IPS-11a (cell line): ENCODE results near the gene F3.

Experiments
- H3K4me3 ChIP-seq: one replicate; pipeline ENCODE4 v1.5.1; 2013; ENCODE audit warnings: low read depth, low read length, control low read depth

F3 gene

GRCh38 chr1:94553323-94553730 lies 11.8 kb upstream of the F3 start:
- H3K4me3 ChIP-seq, result no peak overlapping the region

GRCh38 chr1:94552071-94552586 lies 10.6 kb upstream of the F3 start:
- no peak overlapping the region for H3K4me3 ChIP-seq

GRCh38 chr1:94551449-94551848 lies 9.9 kb upstream of the F3 start:
- no peak overlapping the region for H3K4me3 ChIP-seq

- no peak overlapping the region for H3K4me3 ChIP-seq
Measured at GRCh38 chr1:94550800-94551241, 9.3 kb upstream of the F3 start.

DNA sequence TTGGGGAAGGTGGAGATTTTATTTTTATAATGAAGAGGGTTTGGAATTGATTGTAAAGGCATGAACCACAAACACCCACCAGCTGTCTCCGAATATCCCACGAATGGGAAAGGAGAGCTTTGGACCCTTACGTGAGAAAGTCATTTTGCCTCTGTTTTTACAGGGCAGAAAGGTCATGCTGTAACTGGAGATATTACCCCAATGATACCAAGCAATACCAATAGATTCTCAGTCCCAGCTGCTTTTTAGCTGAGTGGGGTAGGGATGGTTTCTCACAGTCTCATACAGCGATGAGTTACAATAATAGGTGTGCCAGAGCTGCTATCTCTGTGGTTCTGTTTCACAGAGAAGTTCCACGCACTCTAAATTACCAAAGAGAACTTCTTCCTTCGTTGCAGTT lies 8.8 kb upstream of the F3 start:
- H3K4me3 ChIP-seq, result no peak overlapping the region

GRCh38 chr1:94549706-94550105 lies 8.1 kb upstream of the F3 start:
- no peak overlapping the region for H3K4me3 ChIP-seq

DNA sequence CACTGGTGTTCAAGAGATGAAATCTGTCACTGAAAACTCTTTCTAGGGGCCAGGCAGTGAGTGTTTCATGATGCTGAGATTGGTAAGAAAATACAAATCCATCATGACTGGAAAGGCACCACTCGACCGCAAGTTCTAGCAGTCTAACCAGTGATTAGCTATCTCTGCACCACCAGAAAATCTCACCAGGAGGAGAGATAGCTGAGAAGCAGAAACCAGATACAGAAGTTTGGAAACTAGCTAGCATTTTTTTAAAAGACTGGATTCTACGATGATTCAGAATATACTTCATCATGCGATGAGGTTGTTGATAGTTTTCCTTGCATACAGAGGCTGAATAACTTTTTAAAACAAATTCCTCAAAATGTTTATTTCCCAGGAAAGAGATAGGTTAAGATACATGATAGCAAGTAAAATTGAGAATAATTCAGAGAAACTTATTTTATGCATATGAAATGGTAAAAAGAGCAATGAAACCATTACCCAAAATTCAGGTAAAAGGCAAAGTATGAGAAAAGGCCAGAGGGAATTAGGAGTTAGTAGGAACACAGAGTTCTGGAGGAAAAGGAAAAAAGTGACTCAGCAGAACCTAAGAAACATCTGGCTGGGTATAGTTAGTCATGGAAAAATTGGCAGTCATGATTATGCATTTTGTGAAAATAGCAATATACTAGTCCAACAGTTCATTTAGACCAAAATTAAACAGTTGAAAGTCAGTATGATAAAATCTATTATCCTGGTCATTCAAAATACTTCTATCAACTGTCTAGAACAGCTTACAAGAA lies 3.3 kb upstream of the F3 start:
- H3K4me3 ChIP-seq, result no peak overlapping the region

GRCh38 chr1:94543893-94544635 lies 2.5 kb upstream of the F3 start:
- no peak overlapping the region for H3K4me3 ChIP-seq

DNA sequence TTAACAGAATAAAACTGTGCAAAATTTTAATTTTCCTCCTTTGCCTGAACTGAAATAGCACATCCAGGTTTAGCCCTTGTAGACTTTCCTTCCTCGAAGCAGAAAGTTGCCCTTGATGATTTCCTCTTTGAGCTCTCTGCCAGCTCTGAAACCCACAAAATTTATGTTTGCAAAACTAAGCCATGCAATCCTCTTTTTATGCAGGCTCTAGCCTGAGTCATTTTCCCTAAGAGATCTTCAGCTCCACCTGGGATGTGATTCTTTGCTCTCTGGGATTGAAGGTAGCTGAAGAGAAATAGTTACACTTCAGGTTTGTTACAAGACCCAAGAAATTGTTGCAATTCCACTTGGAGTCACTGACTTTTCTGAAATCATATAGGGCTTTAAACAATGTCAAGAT lies 1.4 kb upstream of the F3 start:
- no peak overlapping the region for H3K4me3 ChIP-seq

- H3K4me3 ChIP-seq, result peak overlapping the region; percentile 80
Measured at GRCh38 chr1:94542088-94542870, 720 bp upstream of the F3 start.

GRCh38 chr1:94540440-94541245 lies 916 bp downstream of the F3 start:
- peak overlapping the region; percentile 80 for H3K4me3 ChIP-seq

DNA sequence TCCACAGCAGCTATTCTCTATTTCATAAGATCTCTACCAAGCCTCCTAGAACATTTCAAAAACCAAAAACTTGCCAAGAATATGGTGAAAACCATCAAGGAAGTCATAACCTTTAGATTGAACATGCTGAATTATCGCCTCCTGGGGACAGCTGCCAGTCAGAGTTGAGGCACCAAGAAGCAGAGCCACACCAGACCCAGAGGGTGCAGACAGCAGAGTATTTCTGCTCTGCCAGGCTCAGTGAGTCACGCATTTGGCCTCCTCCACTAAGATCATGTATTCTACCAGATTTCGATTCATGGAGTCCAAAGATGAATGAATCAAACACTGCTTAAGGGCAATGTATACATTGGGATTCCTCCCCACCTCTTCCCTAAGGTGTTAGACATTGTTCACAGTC lies 2.1 kb downstream of the F3 start:
- H3K4me3 ChIP-seq, result no peak overlapping the region

- H3K4me3 ChIP-seq, result no peak overlapping the region
Measured at GRCh38 chr1:94538243-94538827, 3.2 kb downstream of the F3 start.

GRCh38 chr1:94537254-94537653 lies 4.3 kb downstream of the F3 start:
- H3K4me3 ChIP-seq, result no peak overlapping the region

GRCh38 chr1:94535879-94536278 lies 5.7 kb downstream of the F3 start:
- no peak overlapping the region for H3K4me3 ChIP-seq

GRCh38 chr1:94535095-94535494 lies 6.5 kb downstream of the F3 start:
- H3K4me3 ChIP-seq, result no peak overlapping the region

DNA sequence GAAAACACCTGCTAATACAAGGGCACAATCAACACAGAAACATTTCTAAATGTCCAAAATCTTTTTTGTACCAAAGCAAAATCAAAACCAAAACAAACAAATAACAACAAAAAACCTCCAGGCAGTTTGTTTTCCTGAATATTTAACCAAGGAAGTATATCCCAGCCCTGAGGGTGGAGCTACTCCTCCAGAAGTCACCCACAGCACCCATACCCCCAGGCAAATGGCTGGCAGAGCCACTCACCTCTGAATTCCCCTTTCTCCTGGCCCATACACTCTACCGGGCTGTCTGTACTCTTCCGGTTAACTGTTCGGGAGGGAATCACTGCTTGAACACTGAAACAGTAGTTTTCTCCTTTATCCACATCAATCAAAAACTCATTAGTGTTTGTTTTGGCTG lies 9.5 kb downstream of the F3 start:
- no peak overlapping the region for H3K4me3 ChIP-seq

GRCh38 chr1:94531664-94532063 lies 9.9 kb downstream of the F3 start:
- no peak overlapping the region for H3K4me3 ChIP-seq

DNA sequence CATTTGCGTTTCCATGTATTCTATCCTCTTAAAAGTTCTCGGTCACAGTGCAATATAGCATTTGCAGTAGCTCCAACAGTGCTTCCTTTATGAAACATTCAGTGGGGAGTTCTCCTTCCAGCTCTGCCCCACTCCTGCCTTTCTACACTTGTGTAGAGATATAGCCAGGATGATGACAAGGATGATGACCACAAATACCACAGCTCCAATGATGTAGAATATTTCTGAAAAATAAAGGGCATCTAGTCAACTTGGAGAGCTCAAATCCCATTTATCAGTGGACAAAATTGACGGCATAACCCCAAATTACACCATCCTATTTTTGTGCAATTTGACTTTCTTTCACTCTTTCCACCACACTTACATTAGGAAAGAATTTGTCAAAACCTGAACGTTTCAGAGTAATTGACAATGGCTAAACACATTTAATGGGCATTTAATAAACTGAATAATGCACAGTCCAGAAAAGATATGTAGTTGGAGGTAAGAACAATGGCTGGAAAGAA lies 11.1 kb downstream of the F3 start:
- H3K4me3 ChIP-seq, result no peak overlapping the region

DNA sequence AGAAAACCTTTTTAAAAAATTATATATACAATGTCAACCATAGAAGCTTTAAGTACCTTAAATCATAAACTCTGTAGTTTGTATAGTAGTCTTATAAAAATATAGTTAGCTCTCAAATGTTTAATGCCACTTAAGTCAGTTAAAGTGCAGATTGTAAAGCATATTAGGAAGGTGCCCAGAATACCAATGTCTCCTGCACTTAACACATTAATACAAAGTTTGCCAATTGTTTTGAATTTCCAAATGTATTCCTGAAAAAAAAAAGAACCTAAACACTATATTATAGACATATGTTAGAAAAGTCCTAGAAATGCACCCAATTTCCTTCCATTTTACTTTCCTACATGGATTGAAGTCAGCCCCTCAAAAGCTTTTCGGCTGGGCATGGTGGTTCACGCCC lies 12.1 kb downstream of the F3 start:
- H3K4me3 ChIP-seq, result no peak overlapping the region
